Astrocyte of the spinal cord (primary cell): ENCODE data around the gene WDR20.
A peak's percentile ranks its signal among the peaks of the same experiment; 100 is the strongest.

Experiments
- DNase-seq: peaks from one replicate; pipeline ENCODE4 v3.0.0; 2011; ENCODE audit warnings: low read depth, low spot score
- H3K4me3 ChIP-seq: 2 replicates; pipeline ENCODE4 v1.5.1; 2011; ENCODE audit warnings: low read depth, mild to moderate bottlenecking, low read length, moderate library complexity
- in situ Hi-C: cut with HindIII; loops from 2 replicates; pipeline ENCODE4 v1.10.0; 2017; ENCODE audit warnings: low sequenced_read_pairs
- TF ChIP-seq, protein P1 (sequence below): IDR thresholded peaks from 2 replicates; pipeline ENCODE4 v1.5.1; 2012; ENCODE audit warnings: low read depth, mild to moderate bottlenecking, low read length, inconsistent platforms

The WDR20 gene

DNA sequence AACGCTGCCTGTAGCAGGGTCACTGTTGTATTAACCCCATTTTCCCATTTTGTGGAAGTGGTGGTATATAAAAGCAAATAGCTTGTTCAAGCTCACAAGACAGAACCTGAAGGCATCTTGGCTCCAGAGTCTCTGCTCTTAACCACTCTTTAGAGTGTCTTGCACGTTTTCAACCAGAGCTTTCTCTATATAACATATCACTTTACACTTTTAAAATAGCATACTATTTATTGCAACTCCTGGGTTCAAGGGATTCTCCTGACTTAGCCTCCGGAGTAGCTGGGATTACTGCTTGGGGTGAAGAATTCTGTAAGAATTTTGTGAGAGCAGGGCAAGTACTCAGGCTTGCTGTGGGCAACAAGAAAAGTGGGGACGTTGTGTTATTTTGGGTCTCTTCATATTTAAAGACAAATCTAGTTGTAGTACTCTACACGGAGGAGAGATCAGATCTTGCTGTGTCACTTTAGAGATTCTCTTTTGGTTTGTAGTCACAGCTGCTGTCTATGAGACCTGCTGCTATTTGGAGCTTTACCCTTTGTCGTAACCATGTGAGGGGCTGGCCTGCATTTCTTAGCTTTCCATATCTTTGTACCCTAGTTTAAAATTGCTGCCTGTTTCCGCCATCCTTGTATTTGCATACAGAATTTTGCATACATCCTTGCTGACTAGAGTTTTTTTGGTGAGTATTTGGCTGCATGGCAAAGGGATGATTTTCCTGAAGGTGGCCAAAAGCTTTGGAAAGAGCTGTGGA is 40.7 kb downstream of the WDR20 start:
- no peak for DNase-seq
- no peak overlapping the region for H3K4me3 ChIP-seq
- in situ Hi-C loops, result no loop called here
- TF ChIP-seq, protein P1, sequence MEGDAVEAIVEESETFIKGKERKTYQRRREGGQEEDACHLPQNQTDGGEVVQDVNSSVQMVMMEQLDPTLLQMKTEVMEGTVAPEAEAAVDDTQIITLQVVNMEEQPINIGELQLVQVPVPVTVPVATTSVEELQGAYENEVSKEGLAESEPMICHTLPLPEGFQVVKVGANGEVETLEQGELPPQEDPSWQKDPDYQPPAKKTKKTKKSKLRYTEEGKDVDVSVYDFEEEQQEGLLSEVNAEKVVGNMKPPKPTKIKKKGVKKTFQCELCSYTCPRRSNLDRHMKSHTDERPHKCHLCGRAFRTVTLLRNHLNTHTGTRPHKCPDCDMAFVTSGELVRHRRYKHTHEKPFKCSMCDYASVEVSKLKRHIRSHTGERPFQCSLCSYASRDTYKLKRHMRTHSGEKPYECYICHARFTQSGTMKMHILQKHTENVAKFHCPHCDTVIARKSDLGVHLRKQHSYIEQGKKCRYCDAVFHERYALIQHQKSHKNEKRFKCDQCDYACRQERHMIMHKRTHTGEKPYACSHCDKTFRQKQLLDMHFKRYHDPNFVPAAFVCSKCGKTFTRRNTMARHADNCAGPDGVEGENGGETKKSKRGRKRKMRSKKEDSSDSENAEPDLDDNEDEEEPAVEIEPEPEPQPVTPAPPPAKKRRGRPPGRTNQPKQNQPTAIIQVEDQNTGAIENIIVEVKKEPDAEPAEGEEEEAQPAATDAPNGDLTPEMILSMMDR, result no peak

DNA sequence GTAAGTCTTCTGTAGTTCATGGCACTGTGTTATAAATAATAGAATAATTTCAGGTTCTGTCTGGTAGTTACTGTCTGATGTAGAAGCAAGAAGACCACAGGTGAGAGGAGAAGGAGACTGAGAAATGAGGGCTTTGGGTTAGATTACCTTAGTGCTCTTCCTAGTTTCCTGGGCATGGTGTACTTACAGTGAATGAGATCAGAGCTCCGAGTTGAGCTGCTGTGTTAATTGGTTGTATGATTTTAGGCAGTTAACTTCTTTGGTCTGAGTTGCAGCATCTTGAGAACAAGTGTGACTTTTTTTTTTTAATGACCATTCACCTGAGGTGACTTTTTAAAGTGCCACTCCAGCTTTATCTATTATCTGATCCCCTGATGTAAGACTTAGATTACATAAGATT is 41.5 kb downstream of the WDR20 start:
- H3K4me3 ChIP-seq, result no peak overlapping the region
- TF ChIP-seq, protein P1, result no peak
- in situ Hi-C loops, result no loop called here
- DNase-seq, result no peak

DNA sequence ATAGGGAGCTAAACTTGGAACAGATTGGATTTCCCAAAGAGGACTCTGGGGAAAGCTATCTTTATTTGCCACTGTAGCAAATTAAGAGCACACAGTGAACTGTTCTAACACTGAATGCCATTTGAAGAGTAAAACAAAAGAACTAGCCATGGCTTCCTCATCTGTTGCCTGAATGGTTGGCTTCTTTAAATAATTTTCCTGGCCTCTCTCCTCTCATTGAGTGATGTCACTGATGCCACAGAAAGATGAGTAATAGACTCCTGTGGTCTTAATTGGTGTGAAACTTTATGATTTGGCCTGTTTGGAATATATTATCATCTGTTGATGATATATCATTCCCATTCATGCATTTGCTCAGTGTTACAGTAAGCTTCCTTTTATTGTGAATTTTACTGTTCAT is 42.5 kb downstream of the WDR20 start:
- in situ Hi-C loops, result no loop called here
- no peak overlapping the region for H3K4me3 ChIP-seq
- DNase-seq, result peak; percentile 57
- TF ChIP-seq, protein P1, result no peak

DNA sequence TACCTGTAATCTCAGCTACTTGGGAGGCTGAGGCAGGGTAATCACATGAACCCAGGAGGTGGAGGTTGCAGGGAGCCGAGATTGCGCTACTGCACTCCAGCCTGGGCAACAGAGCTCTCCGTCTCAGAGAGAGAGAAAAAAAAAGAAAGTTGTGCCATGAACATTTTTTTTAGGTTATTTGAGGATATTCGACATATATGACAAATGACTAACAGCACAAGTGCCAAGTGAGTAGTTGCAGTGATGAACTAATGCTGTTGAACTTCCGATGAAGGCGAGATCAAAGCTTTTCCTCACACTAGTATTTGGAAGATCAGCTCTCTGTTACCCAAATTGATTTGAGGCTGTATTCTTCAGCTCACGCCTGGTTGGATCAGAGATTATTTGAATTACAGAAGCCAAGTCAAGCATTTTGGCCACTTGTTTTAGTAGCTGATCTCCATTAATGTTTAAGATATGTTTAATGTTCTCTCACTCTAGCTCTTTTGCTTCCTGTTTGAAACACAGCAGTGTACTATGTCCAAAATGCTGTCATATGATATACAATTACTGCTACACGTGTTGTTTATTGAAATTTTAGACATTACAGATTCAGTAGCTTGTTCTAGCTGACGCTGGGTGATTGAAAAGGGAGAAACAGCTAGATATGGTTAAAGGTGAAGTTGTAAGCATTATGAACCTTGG is 43.4 kb downstream of the WDR20 start:
- in situ Hi-C loops, result no loop called here
- DNase-seq, result peak; percentile 20
- no peak overlapping the region for H3K4me3 ChIP-seq
- TF ChIP-seq, protein P1, result no peak

DNA sequence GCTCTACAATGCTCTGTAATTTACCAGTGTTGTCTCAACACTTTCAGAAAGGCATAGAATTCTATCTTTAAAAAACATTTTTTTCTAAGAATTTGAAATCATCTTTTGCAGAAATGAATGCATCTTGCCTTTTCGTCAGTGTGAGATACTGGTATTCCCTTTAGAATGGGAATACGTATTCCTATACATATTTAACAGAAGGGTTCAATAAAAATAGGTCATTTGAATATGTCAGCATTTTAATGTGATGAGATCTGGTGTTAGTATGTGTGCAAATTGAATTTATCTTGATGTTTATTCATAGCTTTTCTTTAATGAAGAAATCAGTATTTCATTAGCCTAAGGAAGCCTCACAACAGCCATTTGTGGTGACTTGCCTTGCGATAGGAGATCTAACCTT is 44.2 kb downstream of the WDR20 start:
- TF ChIP-seq, protein P1, result no peak
- in situ Hi-C loops, result no loop called here
- H3K4me3 ChIP-seq, result no peak overlapping the region
- DNase-seq, result no peak

DNA sequence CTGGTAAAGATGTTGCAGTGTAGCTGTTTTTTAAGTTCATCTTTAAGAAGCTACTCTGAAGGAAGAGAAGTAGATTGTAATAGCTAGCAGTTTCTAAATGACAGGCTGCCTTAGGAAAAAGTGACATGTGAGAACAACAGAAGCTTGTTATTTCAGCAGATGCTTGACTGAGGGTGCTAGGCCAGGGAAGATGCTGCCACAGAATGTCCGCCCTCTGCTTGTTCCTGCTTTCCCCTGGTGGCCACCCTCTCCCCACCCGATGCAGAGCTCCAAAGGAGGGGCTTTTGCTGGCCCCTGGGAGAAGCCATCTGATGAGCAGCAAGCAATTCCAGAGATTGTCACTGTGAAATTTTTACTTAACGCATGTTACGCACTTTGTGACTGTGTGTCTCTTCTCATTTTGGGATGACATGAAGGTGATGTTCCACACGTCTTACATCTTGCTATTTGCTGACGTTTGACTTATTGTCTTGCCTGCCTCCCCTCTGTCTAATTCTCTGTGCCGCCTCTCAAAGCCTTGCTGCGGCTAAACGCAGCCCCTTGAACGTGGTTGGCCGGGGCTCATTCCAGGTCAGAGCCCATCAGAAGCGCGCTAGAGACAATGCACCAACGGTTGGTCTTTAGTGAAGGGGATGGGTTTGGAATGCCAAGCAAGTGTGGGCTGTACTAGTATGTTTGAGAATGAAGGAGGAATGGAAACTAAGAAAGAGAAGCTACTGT is 44.8 kb downstream of the WDR20 start:
- no peak overlapping the region for H3K4me3 ChIP-seq
- DNase-seq, result no peak
- in situ Hi-C loops, result no loop called here
- TF ChIP-seq, protein P1, result no peak
